ENCODE data around the gene HERC5. TPM values are rescaled to one million over a fixed set of nuclear protein-coding genes. Genes with fewer than 3 reads are reported as not detected.

Gene HERC5
- polyA plus RNA-seq, 1 donor from 2014 or later = 0.59 TPM

- Histone ChIP-seq H3K9me2 (ENCODE audit: insufficient read depth, low read length) (no peaks in the 10 kb centered on the region), H3K4me3 (ENCODE audit: low read length) (no peak overlapping the region), H3K4me2 (ENCODE audit: low read length) (no peak overlapping the region), H3K27ac (ENCODE audit: low read length) (no peak overlapping the region), H3K9me3 (ENCODE audit: low read length) (no peaks in the 10 kb centered on the region), H3K79me2 (replicated peaks; ENCODE audit: insufficient read depth, low read length) (peaks cover 19% of the 10 kb centered on the region), H2AFZ (ENCODE audit: low read depth, low read length) (no peak overlapping the region), H3K27me3 (ENCODE audit: insufficient read depth, low read depth, low read length) (no peaks in the 10 kb centered on the region), H3K9ac (ENCODE audit: low read length) (no peak overlapping the region), H3K36me3 (ENCODE audit: insufficient read depth, low read length) (no peaks in the 10 kb centered on the region), H3F3A (ENCODE audit: insufficient read depth, low read length, poor library complexity, severe bottlenecking) (no peaks in the 10 kb centered on the region), H4K20me1 (ENCODE audit: insufficient read depth) (no peaks in the 10 kb centered on the region)
- TF ChIP-seq POLR2AphosphoS5 (IDR thresholded peaks at IDR 0.05) (no peak), RAD21 (conservative IDR thresholded peaks at IDR 0.05) (no peak), EP300 (conservative IDR thresholded peaks at IDR 0.05; ENCODE audit: poor library complexity, severe bottlenecking) (no peak), TAF1 (IDR thresholded peaks at IDR 0.05; ENCODE audit: low read depth) (no peak), SMC3 (conservative IDR thresholded peaks at IDR 0.05; ENCODE audit: poor library complexity) (no peak), EZH2 (IDR thresholded peaks at IDR 0.05; ENCODE audit: borderline replicate concordance, insufficient read depth, low read length, poor library complexity, severe bottlenecking) (no peak), MXI1 (conservative IDR thresholded peaks at IDR 0.05; ENCODE audit: poor library complexity, severe bottlenecking) (no peak)
- TF ChIP-seq, protein P1, sequence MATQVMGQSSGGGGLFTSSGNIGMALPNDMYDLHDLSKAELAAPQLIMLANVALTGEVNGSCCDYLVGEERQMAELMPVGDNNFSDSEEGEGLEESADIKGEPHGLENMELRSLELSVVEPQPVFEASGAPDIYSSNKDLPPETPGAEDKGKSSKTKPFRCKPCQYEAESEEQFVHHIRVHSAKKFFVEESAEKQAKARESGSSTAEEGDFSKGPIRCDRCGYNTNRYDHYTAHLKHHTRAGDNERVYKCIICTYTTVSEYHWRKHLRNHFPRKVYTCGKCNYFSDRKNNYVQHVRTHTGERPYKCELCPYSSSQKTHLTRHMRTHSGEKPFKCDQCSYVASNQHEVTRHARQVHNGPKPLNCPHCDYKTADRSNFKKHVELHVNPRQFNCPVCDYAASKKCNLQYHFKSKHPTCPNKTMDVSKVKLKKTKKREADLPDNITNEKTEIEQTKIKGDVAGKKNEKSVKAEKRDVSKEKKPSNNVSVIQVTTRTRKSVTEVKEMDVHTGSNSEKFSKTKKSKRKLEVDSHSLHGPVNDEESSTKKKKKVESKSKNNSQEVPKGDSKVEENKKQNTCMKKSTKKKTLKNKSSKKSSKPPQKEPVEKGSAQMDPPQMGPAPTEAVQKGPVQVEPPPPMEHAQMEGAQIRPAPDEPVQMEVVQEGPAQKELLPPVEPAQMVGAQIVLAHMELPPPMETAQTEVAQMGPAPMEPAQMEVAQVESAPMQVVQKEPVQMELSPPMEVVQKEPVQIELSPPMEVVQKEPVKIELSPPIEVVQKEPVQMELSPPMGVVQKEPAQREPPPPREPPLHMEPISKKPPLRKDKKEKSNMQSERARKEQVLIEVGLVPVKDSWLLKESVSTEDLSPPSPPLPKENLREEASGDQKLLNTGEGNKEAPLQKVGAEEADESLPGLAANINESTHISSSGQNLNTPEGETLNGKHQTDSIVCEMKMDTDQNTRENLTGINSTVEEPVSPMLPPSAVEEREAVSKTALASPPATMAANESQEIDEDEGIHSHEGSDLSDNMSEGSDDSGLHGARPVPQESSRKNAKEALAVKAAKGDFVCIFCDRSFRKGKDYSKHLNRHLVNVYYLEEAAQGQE (IDR thresholded peaks at IDR 0.05; ENCODE audit: borderline replicate concordance) = no peak
- TF ChIP-seq, protein P2, sequence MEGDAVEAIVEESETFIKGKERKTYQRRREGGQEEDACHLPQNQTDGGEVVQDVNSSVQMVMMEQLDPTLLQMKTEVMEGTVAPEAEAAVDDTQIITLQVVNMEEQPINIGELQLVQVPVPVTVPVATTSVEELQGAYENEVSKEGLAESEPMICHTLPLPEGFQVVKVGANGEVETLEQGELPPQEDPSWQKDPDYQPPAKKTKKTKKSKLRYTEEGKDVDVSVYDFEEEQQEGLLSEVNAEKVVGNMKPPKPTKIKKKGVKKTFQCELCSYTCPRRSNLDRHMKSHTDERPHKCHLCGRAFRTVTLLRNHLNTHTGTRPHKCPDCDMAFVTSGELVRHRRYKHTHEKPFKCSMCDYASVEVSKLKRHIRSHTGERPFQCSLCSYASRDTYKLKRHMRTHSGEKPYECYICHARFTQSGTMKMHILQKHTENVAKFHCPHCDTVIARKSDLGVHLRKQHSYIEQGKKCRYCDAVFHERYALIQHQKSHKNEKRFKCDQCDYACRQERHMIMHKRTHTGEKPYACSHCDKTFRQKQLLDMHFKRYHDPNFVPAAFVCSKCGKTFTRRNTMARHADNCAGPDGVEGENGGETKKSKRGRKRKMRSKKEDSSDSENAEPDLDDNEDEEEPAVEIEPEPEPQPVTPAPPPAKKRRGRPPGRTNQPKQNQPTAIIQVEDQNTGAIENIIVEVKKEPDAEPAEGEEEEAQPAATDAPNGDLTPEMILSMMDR (IDR thresholded peaks at IDR 0.05; ENCODE audit: poor library complexity, severe bottlenecking) = no peak
These were observed 60.9 kb downstream of the HERC5 start for GRCh38 chr4:88517825-88518224.

DNA sequence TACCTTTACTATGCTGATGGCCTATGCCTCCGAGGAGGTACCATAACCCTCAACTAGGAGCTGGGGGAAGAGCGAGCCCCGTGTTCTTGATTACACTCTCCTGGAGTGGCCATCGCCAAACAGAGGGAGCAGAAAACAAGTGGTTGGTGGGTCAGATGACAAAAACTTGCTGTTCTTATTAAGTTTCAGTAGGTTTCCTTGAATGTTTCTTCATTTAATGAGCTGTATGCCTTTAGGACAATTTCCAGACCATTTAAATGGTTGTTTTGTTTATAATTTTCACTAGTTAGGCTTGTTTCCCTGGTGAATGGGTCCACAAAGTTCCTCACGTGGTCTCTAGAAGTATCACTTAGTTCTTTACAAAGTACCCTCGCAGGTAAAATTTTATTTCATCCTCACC is 62.0 kb downstream of the HERC5 start:
- no peak overlapping the region for H3K27ac ChIP-seq (ENCODE audit: low read length)

More for the DNA sequence above, 62.0 kb downstream of the HERC5 start:
- no peak overlapping the region for H2AFZ ChIP-seq (ENCODE audit: low read depth, low read length)
- no peak overlapping the region for H3K4me2 ChIP-seq (ENCODE audit: low read length)
- H3K9me3 ChIP-seq (ENCODE audit: low read length) = no peaks in the 10 kb centered on the region
- no peaks in the 10 kb centered on the region for H4K20me1 ChIP-seq (ENCODE audit: insufficient read depth)
- no peaks in the 10 kb centered on the region for H3K27me3 ChIP-seq (ENCODE audit: insufficient read depth, low read depth, low read length)
- peaks cover 23% of the 10 kb centered on the region for H3K79me2 ChIP-seq (replicated peaks; ENCODE audit: insufficient read depth, low read length)
- TF ChIP-seq RAD21 (conservative IDR thresholded peaks at IDR 0.05) (no peak), POLR2AphosphoS5 (IDR thresholded peaks at IDR 0.05) (no peak), SMC3 (conservative IDR thresholded peaks at IDR 0.05; ENCODE audit: poor library complexity) (no peak), EP300 (conservative IDR thresholded peaks at IDR 0.05; ENCODE audit: poor library complexity, severe bottlenecking) (no peak), MXI1 (conservative IDR thresholded peaks at IDR 0.05; ENCODE audit: poor library complexity, severe bottlenecking) (no peak), EZH2 (IDR thresholded peaks at IDR 0.05; ENCODE audit: borderline replicate concordance, insufficient read depth, low read length, poor library complexity, severe bottlenecking) (no peak), TAF1 (IDR thresholded peaks at IDR 0.05; ENCODE audit: low read depth) (no peak)
- TF ChIP-seq, protein P2 (IDR thresholded peaks at IDR 0.05; ENCODE audit: poor library complexity, severe bottlenecking) = no peak
- TF ChIP-seq, protein P1 (IDR thresholded peaks at IDR 0.05; ENCODE audit: borderline replicate concordance) = no peak
- no peaks in the 10 kb centered on the region for H3F3A ChIP-seq (ENCODE audit: insufficient read depth, low read length, poor library complexity, severe bottlenecking)
- H3K9me2 ChIP-seq (ENCODE audit: insufficient read depth, low read length) = no peaks in the 10 kb centered on the region
- no peak overlapping the region for H3K4me3 ChIP-seq (ENCODE audit: low read length)
- no peak overlapping the region for H3K9ac ChIP-seq (ENCODE audit: low read length)
- H3K36me3 ChIP-seq (ENCODE audit: insufficient read depth, low read length) = no peaks in the 10 kb centered on the region

Measured in neural cell (in vitro differentiated cells).